SU-DHL-6 (cell line): ENCODE results near the gene ZNF800.

Experiments
- H2AFZ ChIP-seq: fragments of 200-600 bp; sonication (generic); 2 replicates; pipeline ENCODE4 v1.6.1; 2014; ENCODE audit warnings: low read depth, mild to moderate bottlenecking, moderate library complexity, mixed read lengths, antibody characterized with exemption, low read length; ENCODE audit not compliant: severe bottlenecking
- H3F3A ChIP-seq: fragments of 200-600 bp; shearing (Covaris generic); 2 replicates; pipeline ENCODE4 v1.6.0; 2016; ENCODE audit warnings: antibody characterized with exemption, mild to moderate bottlenecking; ENCODE audit not compliant: insufficient read depth
- H3K27ac ChIP-seq: fragments of 200-600 bp; sonication (generic); 2 replicates; pipeline ENCODE4 v1.5.1; 2016; ENCODE audit warnings: low read depth, mild to moderate bottlenecking, low read length, moderate library complexity, mixed read lengths
- H3K27me3 ChIP-seq: fragments of 200-600 bp; sonication (generic), shearing (Covaris generic); 2 replicates; pipeline ENCODE4 v1.6.0; 2014; ENCODE audit warnings: mild to moderate bottlenecking, low read length
- H3K36me3 ChIP-seq: fragments of 200-600 bp; sonication (generic); 2 replicates; pipeline ENCODE4 v1.6.1; 2014; ENCODE audit warnings: mild to moderate bottlenecking, low read length, mixed read lengths
- H3K4me2 ChIP-seq: fragments of 300-600, 200-600 bp; shearing (Covaris generic), sonication (generic); 2 replicates; pipeline ENCODE4 v1.6.0; 2014; ENCODE audit warnings: low read length, low read depth, mild to moderate bottlenecking; ENCODE audit not compliant: poor library complexity, severe bottlenecking
- H3K4me3 ChIP-seq: fragments of 200-600 bp; sonication (generic); 2 replicates; pipeline ENCODE4 v1.5.1; 2014; ENCODE audit warnings: antibody characterized with exemption, low read length, mild to moderate bottlenecking, mixed read lengths; ENCODE audit not compliant: insufficient read depth, poor library complexity, severe bottlenecking
- H3K79me2 ChIP-seq: fragments of 200-600 bp; sonication (generic); 2 replicates; pipeline ENCODE4 v1.6.1; 2014; ENCODE audit warnings: mild to moderate bottlenecking, low read length, moderate library complexity; ENCODE audit not compliant: insufficient read depth
- H3K9ac ChIP-seq: fragments of 200-600 bp; sonication (generic); 2 replicates; pipeline ENCODE4 v1.7.0; 2014; ENCODE audit warnings: mild to moderate bottlenecking, low read length
- H3K9me2 ChIP-seq: fragments of 200-600 bp; sonication (generic); replicated peaks from 2 replicates; pipeline ENCODE4 v1.6.1; 2014; ENCODE audit warnings: low read length; ENCODE audit not compliant: insufficient read depth
- H3K9me3 ChIP-seq: fragments of 200-600 bp; sonication (generic); 2 replicates; pipeline ENCODE4 v1.6.1; 2014; ENCODE audit warnings: low read length, mixed read lengths; ENCODE audit not compliant: insufficient read depth
- H4K20me1 ChIP-seq: fragments of 200-600 bp; sonication (generic); 2 replicates; pipeline ENCODE4 v1.6.1; 2014; ENCODE audit warnings: low read depth, mild to moderate bottlenecking, antibody characterized with exemption, low read length, moderate library complexity, mixed read lengths
- EZH2phosphoT487 ChIP-seq: fragments of 200-600 bp; sonication (generic), shearing (Covaris generic); conservative IDR thresholded peaks from 2 replicates; pipeline ENCODE4 v1.6.1; 2018; ENCODE audit warnings: mild to moderate bottlenecking, antibody characterized with exemption, low read length, moderate library complexity, mixed read lengths
- TF ChIP-seq, protein P1 (sequence below): fragments of 200-600 bp; sonication (generic); IDR thresholded peaks from one replicate; pipeline ENCODE4 v1.5.1; 2017; ENCODE audit warnings: antibody characterized with exemption, mild to moderate bottlenecking, low read length, moderate library complexity; ENCODE audit not compliant: insufficient read depth, poor library complexity, severe bottlenecking

ZNF800 gene, protein sequence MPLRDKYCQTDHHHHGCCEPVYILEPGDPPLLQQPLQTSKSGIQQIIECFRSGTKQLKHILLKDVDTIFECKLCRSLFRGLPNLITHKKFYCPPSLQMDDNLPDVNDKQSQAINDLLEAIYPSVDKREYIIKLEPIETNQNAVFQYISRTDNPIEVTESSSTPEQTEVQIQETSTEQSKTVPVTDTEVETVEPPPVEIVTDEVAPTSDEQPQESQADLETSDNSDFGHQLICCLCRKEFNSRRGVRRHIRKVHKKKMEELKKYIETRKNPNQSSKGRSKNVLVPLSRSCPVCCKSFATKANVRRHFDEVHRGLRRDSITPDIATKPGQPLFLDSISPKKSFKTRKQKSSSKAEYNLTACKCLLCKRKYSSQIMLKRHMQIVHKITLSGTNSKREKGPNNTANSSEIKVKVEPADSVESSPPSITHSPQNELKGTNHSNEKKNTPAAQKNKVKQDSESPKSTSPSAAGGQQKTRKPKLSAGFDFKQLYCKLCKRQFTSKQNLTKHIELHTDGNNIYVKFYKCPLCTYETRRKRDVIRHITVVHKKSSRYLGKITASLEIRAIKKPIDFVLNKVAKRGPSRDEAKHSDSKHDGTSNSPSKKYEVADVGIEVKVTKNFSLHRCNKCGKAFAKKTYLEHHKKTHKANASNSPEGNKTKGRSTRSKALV

DNA sequence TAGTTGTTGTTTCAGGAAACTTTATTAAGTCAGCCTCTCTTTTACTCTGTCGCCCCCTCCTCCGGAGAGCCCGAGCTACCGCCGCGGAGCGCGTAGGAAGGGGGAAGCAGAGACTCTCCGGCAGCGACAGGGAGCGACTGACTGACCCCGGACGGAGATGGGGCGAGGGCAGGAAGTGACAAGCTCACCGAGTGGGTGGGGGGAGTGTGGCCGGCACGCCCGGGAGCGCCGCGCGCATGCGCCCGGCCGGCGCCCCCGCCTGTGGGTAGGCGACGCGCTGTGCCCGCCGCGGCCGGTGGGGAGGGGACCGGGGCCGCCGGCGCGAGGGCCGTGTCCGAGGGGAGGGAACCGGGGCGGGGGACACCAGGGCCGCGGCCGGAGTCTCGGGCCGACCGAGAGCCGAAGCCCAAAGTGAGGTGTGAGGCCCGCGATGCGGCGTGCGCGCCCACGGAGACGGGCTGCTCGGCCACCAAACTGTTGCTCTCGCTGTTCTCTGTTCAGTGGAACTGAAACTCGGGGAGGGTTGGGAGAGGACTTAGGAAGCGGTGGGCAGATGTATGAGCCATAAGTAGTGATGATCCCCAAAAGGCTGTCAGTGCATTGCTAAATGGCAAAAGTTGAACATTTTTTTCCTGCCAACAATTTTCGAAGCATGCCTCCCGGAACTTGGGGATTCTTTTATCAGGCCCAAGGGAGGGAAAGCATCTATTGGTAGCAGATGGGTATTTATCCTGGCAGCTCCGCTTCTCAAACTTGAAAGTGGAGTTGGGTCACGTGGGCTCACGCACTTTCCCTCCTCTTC lies at the start of gene ZNF800:
Gene ZNF800, minus strand, starts transcription at position 143 of the 802 bp plus-strand sequence. CDS start 1,151 bp downstream, outside the sequence.
- Histone ChIP-seq H3K9me2 (no peaks in the 10 kb centered on the region), H3F3A (no peaks in the 10 kb centered on the region), H3K79me2 (peaks cover 47% of the 10 kb centered on the region), H3K27me3 (no peaks in the 10 kb centered on the region), H2AFZ (peak within 1 kb of the TSS; percentile 75), H3K4me3 (peak within 1 kb of the TSS; percentile 81), H3K4me2 (peak within 1 kb of the TSS; percentile 85), H3K9ac (peak within 1 kb of the TSS; percentile 96), H3K27ac (peak within 1 kb of the TSS; percentile 77), H3K9me3 (no peaks in the 10 kb centered on the region), H4K20me1 (peaks cover 10% of the 10 kb centered on the region; the same call in 1 of the 2 replicates), H3K36me3 (peaks cover 30% of the 10 kb centered on the region)
- TF ChIP-seq EZH2phosphoT487: no peak
- TF ChIP-seq, protein P1, sequence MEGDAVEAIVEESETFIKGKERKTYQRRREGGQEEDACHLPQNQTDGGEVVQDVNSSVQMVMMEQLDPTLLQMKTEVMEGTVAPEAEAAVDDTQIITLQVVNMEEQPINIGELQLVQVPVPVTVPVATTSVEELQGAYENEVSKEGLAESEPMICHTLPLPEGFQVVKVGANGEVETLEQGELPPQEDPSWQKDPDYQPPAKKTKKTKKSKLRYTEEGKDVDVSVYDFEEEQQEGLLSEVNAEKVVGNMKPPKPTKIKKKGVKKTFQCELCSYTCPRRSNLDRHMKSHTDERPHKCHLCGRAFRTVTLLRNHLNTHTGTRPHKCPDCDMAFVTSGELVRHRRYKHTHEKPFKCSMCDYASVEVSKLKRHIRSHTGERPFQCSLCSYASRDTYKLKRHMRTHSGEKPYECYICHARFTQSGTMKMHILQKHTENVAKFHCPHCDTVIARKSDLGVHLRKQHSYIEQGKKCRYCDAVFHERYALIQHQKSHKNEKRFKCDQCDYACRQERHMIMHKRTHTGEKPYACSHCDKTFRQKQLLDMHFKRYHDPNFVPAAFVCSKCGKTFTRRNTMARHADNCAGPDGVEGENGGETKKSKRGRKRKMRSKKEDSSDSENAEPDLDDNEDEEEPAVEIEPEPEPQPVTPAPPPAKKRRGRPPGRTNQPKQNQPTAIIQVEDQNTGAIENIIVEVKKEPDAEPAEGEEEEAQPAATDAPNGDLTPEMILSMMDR: no peak

DNA sequence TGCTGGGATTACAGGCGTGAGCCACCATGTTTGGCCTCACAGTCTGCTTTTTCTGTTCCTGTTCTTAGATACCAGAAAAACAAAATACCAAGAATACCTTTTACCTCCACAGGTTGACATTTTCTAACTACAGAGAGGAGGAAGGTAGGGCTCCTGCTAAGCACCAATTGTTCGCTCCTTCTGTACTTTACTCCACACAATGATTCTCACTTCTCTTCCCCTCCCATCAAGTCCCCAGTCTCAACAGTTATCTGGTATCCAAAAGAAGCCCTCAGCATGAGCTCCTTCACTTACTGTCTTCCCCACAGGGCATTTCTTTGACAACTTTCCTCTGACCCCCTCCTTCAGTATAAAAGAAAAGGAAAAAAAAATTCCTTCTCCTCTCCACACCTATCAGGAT lies 47.7 kb upstream of the ZNF800 start:
- Histone ChIP-seq H3K9me2 (no peaks in the 10 kb centered on the region), H3K27ac (no peak overlapping the region), H3K4me2 (no peak overlapping the region), H3K4me3 (no peak overlapping the region), H2AFZ (no peak overlapping the region), H4K20me1 (no peaks in the 10 kb centered on the region), H3K9me3 (peaks cover 10% of the 10 kb centered on the region; the same call in 1 of the 2 replicates), H3F3A (no peaks in the 10 kb centered on the region), H3K36me3 (no peaks in the 10 kb centered on the region), H3K79me2 (no peaks in the 10 kb centered on the region), H3K9ac (no peak overlapping the region), H3K27me3 (no peaks in the 10 kb centered on the region)
- no peak for TF ChIP-seq EZH2phosphoT487
- TF ChIP-seq, protein P1: no peak

DNA sequence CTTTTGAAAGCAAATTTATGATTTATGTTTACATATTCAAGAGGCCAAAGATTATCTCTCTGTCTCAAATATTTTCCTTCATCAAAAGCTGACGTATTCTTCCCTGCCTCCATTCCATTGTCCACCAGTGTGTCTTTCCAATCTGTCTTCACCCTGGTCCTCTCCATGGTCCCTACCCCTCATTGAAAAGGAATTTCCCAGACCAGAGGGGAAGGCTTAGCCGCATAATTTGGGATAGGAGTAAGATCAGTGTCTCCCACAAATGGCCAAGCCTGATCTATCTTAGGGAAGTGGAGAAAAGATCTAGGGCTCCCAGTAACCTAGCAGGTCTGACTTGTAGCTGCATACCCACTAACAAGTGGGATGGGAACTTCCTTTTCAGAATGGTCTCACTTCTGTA lies 46.3 kb upstream of the ZNF800 start:
- peaks cover 10% of the 10 kb centered on the region; the same call in 1 of the 2 replicates for H3K9me3 ChIP-seq
- H3K36me3 ChIP-seq: no peaks in the 10 kb centered on the region
- no peak overlapping the region for H3K9ac ChIP-seq
- no peaks in the 10 kb centered on the region for H3F3A ChIP-seq
- no peak overlapping the region for H3K4me3 ChIP-seq
- no peak overlapping the region for H2AFZ ChIP-seq
- no peaks in the 10 kb centered on the region for H3K9me2 ChIP-seq
- H3K27ac ChIP-seq: no peak overlapping the region
- no peaks in the 10 kb centered on the region for H4K20me1 ChIP-seq
- H3K4me2 ChIP-seq: no peak overlapping the region
- H3K79me2 ChIP-seq: no peaks in the 10 kb centered on the region
- no peaks in the 10 kb centered on the region for H3K27me3 ChIP-seq
- TF ChIP-seq EZH2phosphoT487: no peak
- TF ChIP-seq, protein P1: no peak
